Measurements from ENCODE around the gene POLR3H. TPM values are rescaled to one million over a fixed set of nuclear protein-coding genes. Genes with fewer than 3 reads are reported as not detected.

The POLR3H gene
- total RNA-seq, 4 donors from 2014 or later = 20.9 to 28.2 (median 23.0) TPM

DNA sequence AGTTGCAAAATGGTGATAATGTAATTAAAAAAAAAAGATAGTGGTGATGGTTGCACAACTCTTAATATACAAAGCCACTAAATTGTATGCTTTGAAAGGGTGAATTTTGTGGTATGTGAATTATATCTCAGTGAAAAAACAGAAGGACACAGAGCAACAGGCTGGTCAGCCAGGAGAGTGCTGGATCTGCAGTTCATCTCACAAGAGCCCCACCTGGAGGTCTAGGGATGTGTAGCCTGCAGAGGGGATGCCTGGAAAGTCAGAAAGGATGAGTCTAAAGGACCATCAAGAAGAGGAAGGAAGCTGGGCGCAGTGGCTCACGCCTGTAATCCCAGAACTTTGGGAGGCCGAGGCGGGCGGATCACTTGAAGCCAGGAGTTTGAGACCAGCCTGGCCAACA is 9.0 kb downstream of the POLR3H start:
- H3K27ac ChIP-seq (replicated peaks in 1 of 4) = no peak overlapping the region
- peaks cover 5 to 56% (median 48%) of the 10 kb centered on the region in 4 donors for H3K36me3 ChIP-seq
- H3K4me1 ChIP-seq = peaks cover 22 to 45% (median 39%) of the 10 kb centered on the region in 4 donors
- no peak overlapping the region for H3K4me3 ChIP-seq
- H3K9me3 ChIP-seq = no peaks in the 10 kb centered on the region
- no peaks in the 10 kb centered on the region for H3K27me3 ChIP-seq
- WGBS = 78% methylated on average over 5 of the region's 5 CpGs
- intact Hi-C loops (cut with DNase I) = no loop called here
- TF ChIP-seq EP300 (IDR thresholded peaks at IDR 0.05) = no peak
- no peak for TF ChIP-seq POLR2AphosphoS5 (IDR thresholded peaks at IDR 0.05)
- TF ChIP-seq, protein P1, sequence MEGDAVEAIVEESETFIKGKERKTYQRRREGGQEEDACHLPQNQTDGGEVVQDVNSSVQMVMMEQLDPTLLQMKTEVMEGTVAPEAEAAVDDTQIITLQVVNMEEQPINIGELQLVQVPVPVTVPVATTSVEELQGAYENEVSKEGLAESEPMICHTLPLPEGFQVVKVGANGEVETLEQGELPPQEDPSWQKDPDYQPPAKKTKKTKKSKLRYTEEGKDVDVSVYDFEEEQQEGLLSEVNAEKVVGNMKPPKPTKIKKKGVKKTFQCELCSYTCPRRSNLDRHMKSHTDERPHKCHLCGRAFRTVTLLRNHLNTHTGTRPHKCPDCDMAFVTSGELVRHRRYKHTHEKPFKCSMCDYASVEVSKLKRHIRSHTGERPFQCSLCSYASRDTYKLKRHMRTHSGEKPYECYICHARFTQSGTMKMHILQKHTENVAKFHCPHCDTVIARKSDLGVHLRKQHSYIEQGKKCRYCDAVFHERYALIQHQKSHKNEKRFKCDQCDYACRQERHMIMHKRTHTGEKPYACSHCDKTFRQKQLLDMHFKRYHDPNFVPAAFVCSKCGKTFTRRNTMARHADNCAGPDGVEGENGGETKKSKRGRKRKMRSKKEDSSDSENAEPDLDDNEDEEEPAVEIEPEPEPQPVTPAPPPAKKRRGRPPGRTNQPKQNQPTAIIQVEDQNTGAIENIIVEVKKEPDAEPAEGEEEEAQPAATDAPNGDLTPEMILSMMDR (IDR thresholded peaks at IDR 0.05) = peak in 1 of 3 experiments; percentile 9
- TF ChIP-seq POLR2A (IDR thresholded peaks at IDR 0.05; ENCODE audit: low read depth) = no peak
- no peak for DNase-seq (ENCODE audit: extremely low spot score)

DNA sequence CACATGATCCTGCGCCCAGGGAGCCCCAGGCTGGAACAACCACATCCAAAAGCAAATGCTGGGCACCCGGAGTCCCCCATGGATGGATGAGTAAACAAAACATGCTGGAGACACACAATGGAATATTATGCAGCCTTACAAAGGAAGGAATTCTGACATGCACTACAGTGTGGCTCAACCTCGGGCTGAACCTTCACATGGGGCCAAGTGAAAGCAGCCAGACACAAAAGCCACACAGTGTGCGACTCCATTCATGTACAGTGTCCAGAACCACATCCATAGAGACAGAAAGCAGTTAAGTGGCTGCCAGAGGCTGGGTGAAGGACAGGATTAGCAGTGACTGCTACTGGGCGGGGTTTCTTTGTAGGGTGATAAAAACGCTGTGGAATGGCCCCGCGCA is 10.1 kb downstream of the POLR3H start:
- peaks cover 22 to 40% (median 32%) of the 10 kb centered on the region in 4 donors for H3K4me1 ChIP-seq
- no peak for DNase-seq (ENCODE audit: extremely low spot score)
- H3K27ac ChIP-seq (replicated peaks in 1 of 4) = peak overlapping the region in 2 of 4 donors; percentile 65 to 78
- intact Hi-C loops (cut with DNase I) = no loop called here
- H3K36me3 ChIP-seq = peaks cover 5 to 57% (median 49%) of the 10 kb centered on the region in 4 donors
- H3K9me3 ChIP-seq = no peaks in the 10 kb centered on the region
- WGBS = 86% methylated on average over 8 of the region's 8 CpGs
- H3K27me3 ChIP-seq = no peaks in the 10 kb centered on the region
- H3K4me3 ChIP-seq = no peak overlapping the region
- TF ChIP-seq, protein P1 (IDR thresholded peaks at IDR 0.05) = no peak
- TF ChIP-seq EP300 (IDR thresholded peaks at IDR 0.05) = no peak
- peak in 1 of 2 donors; percentile 16 for TF ChIP-seq POLR2AphosphoS5 (IDR thresholded peaks at IDR 0.05)
- TF ChIP-seq POLR2A (IDR thresholded peaks at IDR 0.05; ENCODE audit: low read depth) = no peak

DNA sequence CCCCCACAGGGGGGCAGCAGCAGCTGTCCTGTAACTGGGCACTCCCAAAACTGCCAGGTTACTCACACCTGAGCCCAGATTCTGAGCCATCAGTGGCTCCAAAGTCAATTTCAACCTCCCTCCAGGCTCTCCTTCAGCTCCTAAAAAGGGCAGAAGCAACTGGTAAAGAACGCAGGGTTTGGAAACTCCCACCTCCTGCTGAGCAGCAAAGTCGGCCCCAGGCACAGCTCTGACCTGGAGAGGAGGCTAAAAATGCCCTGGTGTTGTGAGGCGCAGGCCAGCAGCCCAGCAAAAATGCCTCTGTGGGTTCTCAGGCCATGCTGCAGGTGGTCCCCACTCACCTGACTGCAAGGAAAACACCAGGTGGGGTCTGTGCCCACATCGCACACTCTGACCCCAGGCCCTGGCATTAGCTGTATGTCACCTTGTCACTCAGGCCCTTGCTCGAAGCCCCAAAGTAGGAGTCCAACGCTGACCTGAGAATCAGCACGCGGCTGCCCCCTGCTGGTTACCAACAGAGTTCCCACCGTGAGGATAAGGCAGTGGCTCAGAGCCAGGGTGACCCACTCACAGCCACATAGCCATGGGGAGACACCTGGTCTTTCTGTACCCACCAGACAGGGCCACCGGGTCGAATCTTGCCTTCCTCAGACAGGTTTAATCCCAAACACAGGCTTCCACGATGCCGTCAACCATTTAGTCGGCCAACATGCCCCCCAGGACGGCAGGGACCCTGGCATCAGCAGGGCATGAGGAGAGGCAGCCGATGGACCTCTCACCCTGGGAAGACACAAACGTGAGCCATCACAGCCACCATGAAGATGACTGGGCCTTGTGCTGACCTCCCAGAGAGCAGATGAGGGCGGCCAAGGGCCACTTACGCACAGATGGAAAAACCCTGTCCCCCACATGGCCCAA is 11.1 kb downstream of the POLR3H start:
- H3K9me3 ChIP-seq = no peaks in the 10 kb centered on the region
- H3K36me3 ChIP-seq = peaks cover 16 to 66% (median 52%) of the 10 kb centered on the region in 4 donors
- TF ChIP-seq POLR2A (IDR thresholded peaks at IDR 0.05; ENCODE audit: low read depth) = no peak
- peak; percentile 46 to 58 for TF ChIP-seq POLR2AphosphoS5 (IDR thresholded peaks at IDR 0.05)
- TF ChIP-seq, protein P1 (IDR thresholded peaks at IDR 0.05) = peak; percentile 64 to 79 (median 75)
- TF ChIP-seq EP300 (IDR thresholded peaks at IDR 0.05) = no peak
- H3K27me3 ChIP-seq = no peaks in the 10 kb centered on the region
- 83% methylated on average over 12 of the region's 19 CpGs for WGBS
- H3K4me3 ChIP-seq = no peak overlapping the region
- peaks cover 18 to 29% (median 24%) of the 10 kb centered on the region in 4 donors for H3K4me1 ChIP-seq
- peak overlapping the region; percentile 65 to 78 (median 72) for H3K27ac ChIP-seq (replicated peaks in 1 of 4)
- DNase-seq (ENCODE audit: extremely low spot score) = no peak
- intact Hi-C loops (cut with DNase I) = no loop called here

DNA sequence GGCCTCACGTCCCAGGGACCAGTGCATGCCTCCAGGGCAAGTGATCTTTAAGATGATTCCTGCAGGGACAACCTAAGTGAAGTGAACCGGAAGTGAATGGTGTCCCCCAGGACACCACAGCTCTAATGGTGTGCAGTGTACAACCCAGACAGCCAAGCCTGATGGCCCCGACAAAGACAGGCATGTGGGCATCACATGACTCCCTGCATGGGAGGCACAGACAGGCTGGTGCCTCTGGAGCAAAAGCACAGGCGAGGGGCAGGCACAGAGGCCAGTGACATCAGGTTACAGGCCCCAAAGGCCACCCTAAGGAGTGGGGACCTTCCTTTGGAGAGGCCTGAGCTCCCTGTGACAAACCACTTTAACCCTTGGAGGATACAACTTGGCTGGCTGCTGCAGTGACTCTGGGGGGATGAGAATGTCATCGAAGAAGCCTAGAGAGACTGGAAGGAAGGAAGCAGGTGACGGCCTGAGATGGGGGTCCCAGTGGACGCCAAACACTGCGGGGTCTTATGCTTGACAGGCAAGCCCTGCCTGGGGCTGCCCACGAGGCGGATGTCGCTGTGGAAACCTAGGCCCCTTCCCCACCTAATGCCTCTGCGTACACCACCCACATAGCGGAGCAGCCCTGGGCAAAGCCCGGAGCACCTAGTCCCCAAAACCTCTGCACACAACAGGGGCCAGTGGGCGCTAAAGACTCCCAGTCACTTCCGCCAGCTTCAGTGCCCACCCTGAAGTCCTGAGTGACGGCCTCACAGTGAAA is 12.4 kb downstream of the POLR3H start:
- no peak overlapping the region for H3K4me3 ChIP-seq
- peaks cover 20 to 29% (median 24%) of the 10 kb centered on the region in 4 donors for H3K4me1 ChIP-seq
- no peaks in the 10 kb centered on the region for H3K9me3 ChIP-seq
- no peak for DNase-seq (ENCODE audit: extremely low spot score)
- peak overlapping the region; percentile 52 to 78 (median 66) for H3K27ac ChIP-seq (replicated peaks in 1 of 4)
- H3K36me3 ChIP-seq = peaks cover 29 to 73% (median 61%) of the 10 kb centered on the region in 4 donors
- intact Hi-C loops (cut with DNase I) = no loop called here
- WGBS = 93% methylated on average over 8 of the region's 17 CpGs
- no peaks in the 10 kb centered on the region for H3K27me3 ChIP-seq
- TF ChIP-seq, protein P1 (IDR thresholded peaks at IDR 0.05) = no peak
- no peak for TF ChIP-seq POLR2A (IDR thresholded peaks at IDR 0.05; ENCODE audit: low read depth)
- no peak for TF ChIP-seq EP300 (IDR thresholded peaks at IDR 0.05)
- no peak for TF ChIP-seq POLR2AphosphoS5 (IDR thresholded peaks at IDR 0.05)
